Thyroid gland (tissue), 4 donors: ENCODE measurements around the gene ACOX2.

Experiments
- CTCF ChIP-seq, 6 experiments: fragments of 200-600 bp in 3 of 6; fragments of 450-650 bp in 3 of 6; sonication (generic) in 3 of 6; IDR thresholded peaks; one replicate each; pipeline ENCODE4 v1.5.1; 2016 to 2019; ENCODE audit warnings: antibody characterized with exemption in 6 of 6, mild to moderate bottlenecking in 2 of 6, inconsistent platforms in 1 of 6, moderate library complexity in 1 of 6
- POLR2A ChIP-seq, 2 donors: fragments of 450-650 bp; IDR thresholded peaks; one replicate each; pipeline ENCODE4 v1.6.1; 2017; ENCODE audit warnings: antibody characterized with exemption in 2 of 2, mild to moderate bottlenecking in 2 of 2, moderate library complexity in 1 of 2

GRCh38 chr3:58531555-58531954 lies 5.4 kb downstream of the ACOX2 start:
- TF ChIP-seq CTCF (IDR thresholded peaks at IDR 0.05) (no peak), POLR2A (IDR thresholded peaks at IDR 0.05) (no peak)
